MCF 10A (cell line): ENCODE results near the gene CGB7. TPM values are rescaled to one million over a fixed set of nuclear protein-coding genes. Genes with fewer than 3 reads are reported as not detected.

Experiments
- BruUV-seq: library from RNA; stranded (reverse); fragments of 400-500 nt; replicated peaks from 2 replicates; lab custom pipeline; 2021; lab: Mats Ljungman, UMichigan
- CTCF ChIA-PET: fragments of 300-600 bp; sonication (Branson Sonifier 250); formaldehyde crosslinking; extraction: SDS; loops from one replicate; lab custom pipeline; 2021; ENCODE audit warnings: antibody characterized with exemption, inconsistent platforms; lab: Yijun Ruan, JAX
- POLR2A ChIA-PET: fragments of 300-600, 350-650 bp; sonication (Branson Sonifier 250); formaldehyde crosslinking; extraction: SDS; loops from one replicate; lab custom pipeline; 2020; ENCODE audit warnings: antibody characterized with exemption, inconsistent platforms; lab: Yijun Ruan, JAX
- DNase-seq: peaks from one replicate; pipeline ENCODE4 v3.0.0-alpha.2; 2018; ENCODE audit not compliant: unreplicated experiment
- H3K27ac Mint-ChIP-seq: one replicate; pipeline ENCODE4 v1.8.0; 2022; ENCODE audit warnings: mild to moderate bottlenecking, low read depth, mixed read lengths; ENCODE audit not compliant: unreplicated experiment
- H3K27me3 Mint-ChIP-seq: one replicate; pipeline ENCODE4 v1.8.0; 2022; ENCODE audit warnings: mixed read lengths; ENCODE audit not compliant: insufficient read depth, unreplicated experiment
- H3K36me3 Mint-ChIP-seq: one replicate; pipeline ENCODE4 v1.8.0; 2022; ENCODE audit warnings: mild to moderate bottlenecking, moderate library complexity, mixed read lengths; ENCODE audit not compliant: insufficient read depth, unreplicated experiment
- H3K4me1 Mint-ChIP-seq: one replicate; pipeline ENCODE4 v1.8.0; 2022; ENCODE audit warnings: mixed read lengths; ENCODE audit not compliant: insufficient read depth, unreplicated experiment
- H3K4me3 Mint-ChIP-seq: one replicate; pipeline ENCODE4 v1.8.0; 2022; ENCODE audit warnings: mild to moderate bottlenecking, moderate library complexity, mixed read lengths; ENCODE audit not compliant: unreplicated experiment
- H3K9me3 Mint-ChIP-seq: one replicate; pipeline ENCODE4 v1.8.0; 2022; ENCODE audit warnings: mixed read lengths; ENCODE audit not compliant: unreplicated experiment
- CTCF ChIP-seq: fragments of 200-600 bp; IDR thresholded peaks from one replicate; pipeline ENCODE4 v1.8.0; 2022; ENCODE audit warnings: antibody characterized with exemption, mild to moderate bottlenecking; ENCODE audit not compliant: unreplicated experiment
- intact Hi-C: fragments of 100-400 bp; cut with micrococcal nuclease; formaldehyde crosslinking; loops from 2 replicates; pipeline ENCODE4 v1.14.1; 2022
- total RNA-seq: library from RNA; stranded (reverse); gene quantifications from 2 replicates; pipeline ENCODE4 v1.2.3, GENCODE V29; 2022

The CGB7 gene
- total RNA-seq, 1 experiment from 2014 or later, result 2.5 TPM

DNA sequence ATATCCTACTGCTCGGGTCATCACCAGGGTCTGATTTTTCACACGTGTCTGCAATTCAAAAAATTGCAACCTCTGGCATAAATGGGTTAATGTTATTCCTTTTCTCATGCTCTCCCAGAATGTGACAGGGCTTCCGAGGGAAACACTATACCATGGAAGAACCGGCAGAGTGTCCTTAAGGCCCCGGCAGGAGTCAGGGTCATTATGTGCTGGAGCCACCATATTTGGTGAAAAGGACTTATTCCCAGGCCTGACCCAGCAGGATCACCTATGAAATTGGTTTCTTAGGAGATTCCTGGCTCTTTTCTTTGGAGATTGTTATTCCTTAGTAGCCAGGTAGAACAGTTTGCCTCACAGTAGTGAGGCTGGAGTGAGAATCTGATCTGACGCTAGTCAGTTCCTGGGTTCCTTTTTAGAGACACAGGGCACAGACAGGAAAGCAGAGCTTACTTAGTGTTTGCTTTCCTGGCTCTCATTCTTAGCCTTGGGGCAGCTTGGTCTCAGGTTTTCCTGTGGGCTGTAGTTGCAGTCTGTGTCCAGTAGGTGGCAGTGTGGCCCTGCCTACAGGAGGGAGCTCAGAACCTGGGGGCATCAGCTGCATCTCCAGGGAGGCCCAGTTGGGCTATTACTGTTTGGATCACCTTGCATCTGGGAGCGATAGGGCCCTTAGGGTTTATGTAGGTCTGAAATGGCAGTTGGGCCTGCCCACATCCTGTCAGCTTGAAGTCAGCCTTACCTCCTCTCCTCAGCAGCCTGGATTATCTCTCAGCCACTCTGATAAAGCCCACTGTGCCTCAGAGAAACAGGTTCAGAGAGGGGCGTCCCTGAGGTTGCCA lies 40.1 kb upstream of the CGB7 start:
- peak; percentile 87 for DNase-seq
- TF ChIP-seq CTCF, result peak; percentile 96
- H3K4me1 Mint-ChIP-seq, result peaks cover 5% of the 10 kb centered on the region
- H3K36me3 Mint-ChIP-seq, result peaks cover 100% of the 10 kb centered on the region
- intact Hi-C loops, result loop anchor here (1.0 kb wide), 3 partner anchors 48 to 128 kb away; no protein-coding TSS in a partner anchor
- CTCF ChIA-PET, result interaction anchor here (0.5 to 2.7 kb wide), 46 partner anchors 9 to 507 kb away, joined by 3 to 29 read pairs (median 4); partner anchors contain the start of genes GYS1, LIN7B and RUVBL2
- H3K4me3 Mint-ChIP-seq, result no peak overlapping the region
- no TSS peak for BruUV-seq
- no peak overlapping the region for H3K27ac Mint-ChIP-seq
- H3K27me3 Mint-ChIP-seq, result no peaks in the 10 kb centered on the region
- H3K9me3 Mint-ChIP-seq, result no peaks in the 10 kb centered on the region
- POLR2A ChIA-PET, result interaction anchor here (0.6 to 1.6 kb wide), 8 partner anchors 11 to 769 kb away, joined by 3 to 8 read pairs (median 5); partner anchors contain the start of gene PPFIA3

- POLR2A ChIA-PET, result interaction anchor here (0.9 to 1.1 kb wide), 3 partner anchors 10 to 104 kb away, joined by 3 to 4 read pairs (median 3); no protein-coding TSS in a partner anchor
- no peak for TF ChIP-seq CTCF
- Mint-ChIP-seq H3K27me3 (no peaks in the 10 kb centered on the region), H3K27ac (no peak overlapping the region), H3K36me3 (peaks cover 100% of the 10 kb centered on the region), H3K4me3 (no peak overlapping the region), H3K4me1 (peaks cover 5% of the 10 kb centered on the region), H3K9me3 (no peaks in the 10 kb centered on the region)
- BruUV-seq, result no TSS peak
- CTCF ChIA-PET, result interaction anchor here (0.5 to 1.9 kb wide), 10 partner anchors 12 to 349 kb away, joined by 3 to 11 read pairs (median 4); partner anchors contain the start of gene LIN7B
- intact Hi-C loops, result no loop called here
- no peak for DNase-seq
These were observed 37.2 kb upstream of the CGB7 start for GRCh38 chr19:49094505-49095482.

DNA sequence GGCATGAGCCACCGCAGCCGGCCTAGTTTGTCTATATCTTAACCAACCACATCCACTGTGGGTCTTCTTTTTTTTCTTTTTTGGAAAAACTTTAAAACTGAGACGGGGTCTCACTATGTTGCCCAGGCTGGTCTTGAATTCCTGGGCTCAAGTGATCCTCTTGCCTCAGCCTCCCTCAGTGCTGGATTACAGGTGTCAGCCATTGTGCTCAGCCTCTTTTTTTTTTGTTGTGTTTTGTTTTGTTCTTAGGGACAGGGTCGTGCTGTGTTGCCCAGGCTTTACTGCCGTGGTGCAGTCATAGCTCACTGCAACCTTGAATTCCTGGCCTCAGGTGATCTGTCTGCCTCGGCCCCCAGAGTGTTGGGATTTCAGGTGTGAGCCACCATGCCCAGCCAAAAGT lies 35.1 kb upstream of the CGB7 start:
- Mint-ChIP-seq H3K36me3 (peaks cover 96% of the 10 kb centered on the region), H3K9me3 (no peaks in the 10 kb centered on the region), H3K27me3 (no peaks in the 10 kb centered on the region), H3K4me3 (no peak overlapping the region), H3K4me1 (peaks cover 6% of the 10 kb centered on the region), H3K27ac (no peak overlapping the region)
- ChIA-PET POLR2A (interaction anchor here (1.1 kb wide), 1 partner anchor 99 kb away, joined by 3 read pairs; the partner anchor contains the start of gene RUVBL2), CTCF (interaction anchor here (0.7 to 1.2 kb wide), 2 partner anchors 17 to 57 kb away, joined by 4 read pairs; no protein-coding TSS in a partner anchor)
- intact Hi-C loops, result no loop called here
- BruUV-seq, result no TSS peak
- no peak for TF ChIP-seq CTCF
- DNase-seq, result no peak
